ENCODE measurements around the gene BTBD19. TPM values are rescaled to one million over a fixed set of nuclear protein-coding genes. Genes with fewer than 3 reads are reported as not detected.
"Not testable (repeated sequence)": the region's sequence is repeated elsewhere in the genome, so short reads cannot be mapped to it uniquely, and the experiment has no call there.

The BTBD19 gene
- total and polyA plus RNA-seq, 2 donors (not counting 1 experiment from before 2014, with no cell fraction given) = 0.75 to 2.3 TPM

DNA sequence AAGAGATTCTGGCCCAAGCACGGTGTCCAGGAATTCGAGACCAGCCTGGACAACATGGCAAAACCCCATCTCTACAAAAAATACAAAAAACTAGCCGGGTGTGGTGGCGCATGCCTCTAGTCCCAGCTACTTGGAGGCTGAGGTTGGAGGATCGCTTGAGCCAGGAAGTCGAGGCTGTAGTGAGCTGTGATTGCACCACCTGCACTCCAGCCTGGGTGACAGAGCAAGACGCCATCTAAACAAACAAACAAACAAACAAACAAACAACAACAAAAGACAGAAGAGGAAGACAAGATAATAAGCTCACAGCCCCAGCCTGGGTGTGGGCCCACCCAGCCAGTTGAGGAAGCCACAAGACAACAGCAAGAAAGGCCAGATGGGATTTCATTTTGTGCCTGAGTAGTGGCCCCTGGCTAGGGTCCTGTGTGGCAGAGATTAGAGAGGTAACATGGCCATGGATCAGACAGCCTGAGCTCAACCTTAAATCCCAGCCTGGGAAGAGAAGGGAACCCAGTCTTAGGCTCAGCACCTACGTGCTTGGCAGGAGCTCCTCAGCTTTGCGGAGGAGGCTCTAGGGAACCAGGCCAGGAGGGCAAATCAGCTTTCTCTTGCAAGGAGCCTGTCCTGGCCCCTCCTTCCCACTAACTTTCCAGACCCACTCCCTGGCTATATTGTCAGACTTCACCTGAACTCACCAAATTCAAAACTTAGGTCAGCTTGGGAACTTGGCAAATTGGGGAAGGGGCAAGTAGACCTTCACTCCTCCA lies 15.4 kb upstream of the BTBD19 start:
- intact Hi-C loops (cut with micrococcal nuclease) = no loop called here
- H3K27ac ChIP-seq (ENCODE audit: low read length in 2 of 2) = no peak overlapping the region
- Mint-ChIP-seq H3K4me1 (no peaks in the 10 kb centered on the region), H3K4me3 (no peak overlapping the region), H3K27me3 (no peaks in the 10 kb centered on the region), H3K9me3 (ENCODE audit: insufficient read depth) (no peaks in the 10 kb centered on the region), H3K27ac (no peak overlapping the region)
- POLR2A ChIA-PET = interaction anchor here (0.8 kb wide), 1 partner anchor 15 kb away, joined by 3 read pairs; no protein-coding TSS in a partner anchor
- no peaks in the 10 kb centered on the region for H3K27me3 ChIP-seq (replicated peaks in 1 of 4; ENCODE audit: control extremely low read depth in 1 of 4, control insufficient read depth in 3 of 4, insufficient read depth in 4 of 4, low read length in 3 of 4)
- no peak for TF ChIP-seq EZH2 (IDR thresholded peaks at IDR 0.05; ENCODE audit: borderline replicate concordance, insufficient read depth, low read depth, low read length, poor library complexity, severe bottlenecking)
- TF ChIP-seq CTCF (IDR thresholded peaks at IDR 0.05) = no peak
- H3K4me1 ChIP-seq (ENCODE audit: control insufficient read depth in 2 of 2, insufficient read depth in 2 of 2, low read length in 2 of 2) = no peaks in the 10 kb centered on the region
- WGBS (ENCODE audit: insufficient coverage) = 88% methylated on average over 5 of the region's 9 CpGs
- H3K4me2 ChIP-seq (replicated peaks; ENCODE audit: low read depth, low read length, poor library complexity, severe bottlenecking) = no peak overlapping the region
- H2AFZ ChIP-seq (ENCODE audit: insufficient read depth, low read depth, low read length, poor library complexity, severe bottlenecking) = no peak overlapping the region
- H3K9me3 ChIP-seq (ENCODE audit: control extremely low read depth in 1 of 3, control insufficient read depth in 2 of 3, insufficient read depth in 1 of 3, low read length in 2 of 3) = no peaks in the 10 kb centered on the region
- no peak overlapping the region for H3K4me3 ChIP-seq (ENCODE audit: control extremely low read depth in 1 of 5, extremely low read depth in 1 of 5, insufficient read depth in 1 of 5, low read depth in 2 of 5, low read length in 4 of 5)
- no peaks in the 10 kb centered on the region for H4K20me1 ChIP-seq (ENCODE audit: control insufficient read depth, insufficient read depth, low read length, poor library complexity, severe bottlenecking)
- no peaks in the 10 kb centered on the region for H3K79me2 ChIP-seq (ENCODE audit: control insufficient read depth, insufficient read depth, low read length)
- ATAC-seq (ENCODE audit: low read depth) (no peak), DNase-seq (no peak)
- H3K9ac ChIP-seq (ENCODE audit: low read length) = no peak overlapping the region
- CTCF ChIA-PET = interaction anchor here (0.7 to 3.4 kb wide), 12 partner anchors 8 to 509 kb away, joined by 3 to 24 read pairs (median 5); partner anchors contain the start of genes EIF2B3, HECTD3, RNU5D-1 and UROD
- no peaks in the 10 kb centered on the region for H3K36me3 ChIP-seq (replicated peaks in 1 of 2; ENCODE audit: control extremely low read depth in 1 of 2, control insufficient read depth in 1 of 2, extremely low read depth in 1 of 2, insufficient read depth in 2 of 2, low read length in 1 of 2)

DNA sequence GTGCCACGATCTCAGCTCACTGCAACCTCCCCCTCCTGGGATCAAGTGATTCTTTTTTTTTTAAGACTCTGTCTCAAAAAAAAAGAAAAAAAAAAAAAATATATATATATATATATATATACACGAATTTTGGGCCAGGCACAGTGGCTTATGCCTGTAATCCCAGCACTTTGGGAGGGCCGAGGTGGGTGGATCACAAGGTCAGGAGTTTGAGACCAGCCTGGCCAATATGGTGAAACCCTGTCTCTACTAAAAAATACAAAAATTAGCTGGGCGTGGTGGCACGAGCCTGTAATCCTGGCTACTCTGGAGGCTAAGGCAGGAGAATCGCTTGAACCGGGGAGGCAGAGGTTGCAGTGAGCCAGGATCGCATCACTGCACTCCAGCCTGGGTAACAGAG lies 10.4 kb upstream of the BTBD19 start:
- intact Hi-C loops (cut with micrococcal nuclease) = loop anchor here (2.0 kb wide), 2 partner anchors 23 to 39 kb away; partner anchors contain the start of gene RPS8
- not testable (repeated sequence) for DNase-seq
- peaks cover 27% of the 10 kb centered on the region for H3K4me1 Mint-ChIP-seq

More for the DNA sequence above, 10.4 kb upstream of the BTBD19 start:
- not testable (repeated sequence) for H3K27me3 ChIP-seq (replicated peaks in 1 of 4; ENCODE audit: control extremely low read depth in 1 of 4, control insufficient read depth in 3 of 4, insufficient read depth in 4 of 4, low read length in 3 of 4); H3K27ac ChIP-seq (ENCODE audit: low read length in 2 of 2); H4K20me1 ChIP-seq (ENCODE audit: control insufficient read depth, insufficient read depth, low read length, poor library complexity, severe bottlenecking); H3K4me2 ChIP-seq (replicated peaks; ENCODE audit: low read depth, low read length, poor library complexity, severe bottlenecking); H3K79me2 ChIP-seq (ENCODE audit: control insufficient read depth, insufficient read depth, low read length); H3K36me3 ChIP-seq (replicated peaks in 1 of 2; ENCODE audit: control extremely low read depth in 1 of 2, control insufficient read depth in 1 of 2, extremely low read depth in 1 of 2, insufficient read depth in 2 of 2, low read length in 1 of 2); H3K4me3 Mint-ChIP-seq; H3K4me3 ChIP-seq (ENCODE audit: control extremely low read depth in 1 of 5, extremely low read depth in 1 of 5, insufficient read depth in 1 of 5, low read depth in 2 of 5, low read length in 4 of 5); ATAC-seq (ENCODE audit: low read depth); H3K9ac ChIP-seq (ENCODE audit: low read length); H3K9me3 ChIP-seq (ENCODE audit: control extremely low read depth in 1 of 3, control insufficient read depth in 2 of 3, insufficient read depth in 1 of 3, low read length in 2 of 3); H2AFZ ChIP-seq (ENCODE audit: insufficient read depth, low read depth, low read length, poor library complexity, severe bottlenecking); H3K27me3 Mint-ChIP-seq; H3K9me3 Mint-ChIP-seq (ENCODE audit: insufficient read depth)
- CTCF ChIA-PET = interaction anchor here (1.7 to 4.2 kb wide), 3 partner anchors 12 to 502 kb away, joined by 4 to 70 read pairs (median 44); partner anchors contain the start of gene BEST4
- POLR2A ChIA-PET = interaction anchor here (1.1 kb wide), 1 partner anchor 17 kb away, joined by 3 read pairs; no protein-coding TSS in a partner anchor
- WGBS (ENCODE audit: insufficient coverage) = 100% methylated on average over 5 of the region's 8 CpGs
- H3K27ac Mint-ChIP-seq = peak overlapping the region; percentile 73
- peaks cover 16 to 36% of the 10 kb centered on the region in 2 donors for H3K4me1 ChIP-seq (ENCODE audit: control insufficient read depth in 2 of 2, insufficient read depth in 2 of 2, low read length in 2 of 2)
